D721Med (cell line): ENCODE measurements around the gene SLC35C1.
"Not testable (repeated sequence)": the region's sequence is repeated elsewhere in the genome, so short reads cannot be mapped to it uniquely, and the experiment has no call there.

Experiments
- DNase-seq: peaks from one replicate; pipeline ENCODE4 v3.0.0; 2011; ENCODE audit warnings: low spot score; ENCODE audit not compliant: insufficient read length
- FAIRE-seq: peaks from 2 replicates; lab custom pipeline; 2011; peaks lifted over from hg19 to GRCh38; lab: Jason Lieb, UNC
- CTCF ChIP-seq: IDR thresholded peaks from 2 replicates; pipeline ENCODE4 v1.5.1; 2012; ENCODE audit warnings: mild to moderate bottlenecking, control low read depth; ENCODE audit not compliant: insufficient read depth; ENCODE audit errors: missing control alignments

The SLC35C1 gene

DNA sequence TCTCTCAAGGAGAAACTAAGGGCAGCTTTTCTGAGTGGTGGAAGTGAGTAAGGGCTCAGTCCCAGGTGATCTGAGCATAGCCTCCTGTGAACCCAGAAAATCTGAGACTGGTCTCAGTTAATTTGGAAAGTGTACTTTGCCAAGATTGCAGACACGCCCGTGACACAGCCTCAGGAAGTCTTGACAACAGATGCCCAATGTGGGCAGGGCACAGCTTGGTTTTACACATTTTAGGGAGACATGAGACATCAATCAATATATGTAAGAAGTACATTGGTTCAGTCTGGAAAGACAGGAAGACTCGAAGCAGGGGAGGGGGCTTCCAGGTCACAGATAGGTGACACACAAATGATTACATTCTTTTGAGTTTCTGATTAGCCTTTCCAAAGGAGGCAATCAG is 28.8 kb downstream of the SLC35C1 start:
- no peak for TF ChIP-seq CTCF
- DNase-seq (no peak), FAIRE-seq (no peak)

GRCh38 chr11:45834298-45834756 is 29.4 kb downstream of the SLC35C1 start:
- no peak for TF ChIP-seq CTCF
- FAIRE-seq (no peak), DNase-seq (no peak)

DNA sequence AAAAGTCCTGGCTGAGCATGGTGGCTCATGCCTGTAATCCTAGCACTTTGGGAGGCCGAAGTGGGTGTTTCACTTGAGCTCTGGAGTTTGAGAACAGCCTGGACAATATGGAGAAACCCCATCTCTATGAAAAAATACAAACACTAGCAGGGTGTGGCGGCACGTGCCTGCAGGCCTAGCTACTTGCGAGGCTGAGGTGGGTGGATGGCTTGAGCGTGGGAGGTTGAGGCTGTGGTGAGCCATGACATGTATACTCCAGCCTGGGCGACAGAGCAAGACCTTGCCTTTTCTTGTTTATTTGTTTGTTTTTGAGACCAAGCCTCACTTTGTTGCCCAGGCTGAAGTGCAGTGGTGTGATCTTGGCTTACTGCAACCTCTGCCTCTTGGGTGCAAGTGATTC is 34.3 kb downstream of the SLC35C1 start:
- TF ChIP-seq CTCF = no peak
- FAIRE-seq (no peak), DNase-seq (no peak)

GRCh38 chr11:45840251-45840650 is 35.3 kb downstream of the SLC35C1 start:
- not testable (repeated sequence) for FAIRE-seq, DNase-seq

GRCh38 chr11:45843158-45843924 is 38.4 kb downstream of the SLC35C1 start:
- FAIRE-seq (no peak), DNase-seq (no peak)
- peak; percentile 88 for TF ChIP-seq CTCF

GRCh38 chr11:45844822-45845578 is 40.1 kb downstream of the SLC35C1 start:
- FAIRE-seq (no peak), DNase-seq (no peak)
- TF ChIP-seq CTCF = no peak

GRCh38 chr11:45846174-45846675 is 41.3 kb downstream of the SLC35C1 start:
- no peak for TF ChIP-seq CTCF
- no peak for FAIRE-seq
- no peak for DNase-seq
